Fibroblast of villous mesenchyme (primary cell): ENCODE results near the gene SCYL3. TPM values are rescaled to one million over a fixed set of nuclear protein-coding genes. Genes with fewer than 3 reads are reported as not detected.
"Not testable (repeated sequence)": the region's sequence is repeated elsewhere in the genome, so short reads cannot be mapped to it uniquely, and the experiment has no call there.

Source experiments
- DNase-seq: peaks from one replicate; pipeline ENCODE4 v3.0.0-alpha.2; 2010; ENCODE audit warnings: low read depth
- H3K4me3 ChIP-seq: 2 replicates; pipeline ENCODE4 v1.5.1; 2011; ENCODE audit warnings: low read depth, mild to moderate bottlenecking, low read length
- total RNA-seq: library from RNA; depleted of rRNA; stranded (reverse); fragments of >200 nt; gene quantifications from 2 replicates; pipeline ENCODE4 v1.2.3, GENCODE V29; 2012
- TF ChIP-seq, protein P1 (sequence below): IDR thresholded peaks from 2 replicates; pipeline ENCODE4 v1.5.1; 2012; ENCODE audit warnings: low read depth, mild to moderate bottlenecking, low read length; ENCODE audit not compliant: insufficient read depth

Gene SCYL3
- total RNA-seq, 1 donor: 10.4 TPM

DNA sequence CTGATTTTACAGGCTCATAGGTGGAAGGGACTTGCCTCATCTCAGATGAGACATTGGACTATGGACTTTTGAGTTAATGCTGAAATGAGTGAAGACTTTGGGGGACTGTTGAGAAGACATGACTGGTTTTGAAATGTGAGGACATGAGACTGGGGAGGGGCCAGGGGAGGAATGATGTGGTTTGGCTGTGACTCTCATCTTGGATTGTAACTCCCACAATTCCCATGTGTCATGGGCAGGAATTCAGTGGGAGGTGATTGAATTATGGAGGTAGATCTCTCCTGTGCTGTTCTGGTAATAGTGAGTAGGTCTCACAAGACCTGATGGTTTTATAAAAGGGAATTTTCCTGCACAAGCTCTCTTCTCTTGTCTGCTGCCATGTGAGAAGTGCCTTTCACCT lies 20.8 kb downstream of the SCYL3 start:
- DNase-seq: no peak
- no peak overlapping the region for H3K4me3 ChIP-seq
- TF ChIP-seq, protein P1, sequence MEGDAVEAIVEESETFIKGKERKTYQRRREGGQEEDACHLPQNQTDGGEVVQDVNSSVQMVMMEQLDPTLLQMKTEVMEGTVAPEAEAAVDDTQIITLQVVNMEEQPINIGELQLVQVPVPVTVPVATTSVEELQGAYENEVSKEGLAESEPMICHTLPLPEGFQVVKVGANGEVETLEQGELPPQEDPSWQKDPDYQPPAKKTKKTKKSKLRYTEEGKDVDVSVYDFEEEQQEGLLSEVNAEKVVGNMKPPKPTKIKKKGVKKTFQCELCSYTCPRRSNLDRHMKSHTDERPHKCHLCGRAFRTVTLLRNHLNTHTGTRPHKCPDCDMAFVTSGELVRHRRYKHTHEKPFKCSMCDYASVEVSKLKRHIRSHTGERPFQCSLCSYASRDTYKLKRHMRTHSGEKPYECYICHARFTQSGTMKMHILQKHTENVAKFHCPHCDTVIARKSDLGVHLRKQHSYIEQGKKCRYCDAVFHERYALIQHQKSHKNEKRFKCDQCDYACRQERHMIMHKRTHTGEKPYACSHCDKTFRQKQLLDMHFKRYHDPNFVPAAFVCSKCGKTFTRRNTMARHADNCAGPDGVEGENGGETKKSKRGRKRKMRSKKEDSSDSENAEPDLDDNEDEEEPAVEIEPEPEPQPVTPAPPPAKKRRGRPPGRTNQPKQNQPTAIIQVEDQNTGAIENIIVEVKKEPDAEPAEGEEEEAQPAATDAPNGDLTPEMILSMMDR: no peak

- DNase-seq, H3K4me3 ChIP-seq: not testable (repeated sequence)
These were observed 21.7 kb downstream of the SCYL3 start for GRCh38 chr1:169871988-169872387.

DNA sequence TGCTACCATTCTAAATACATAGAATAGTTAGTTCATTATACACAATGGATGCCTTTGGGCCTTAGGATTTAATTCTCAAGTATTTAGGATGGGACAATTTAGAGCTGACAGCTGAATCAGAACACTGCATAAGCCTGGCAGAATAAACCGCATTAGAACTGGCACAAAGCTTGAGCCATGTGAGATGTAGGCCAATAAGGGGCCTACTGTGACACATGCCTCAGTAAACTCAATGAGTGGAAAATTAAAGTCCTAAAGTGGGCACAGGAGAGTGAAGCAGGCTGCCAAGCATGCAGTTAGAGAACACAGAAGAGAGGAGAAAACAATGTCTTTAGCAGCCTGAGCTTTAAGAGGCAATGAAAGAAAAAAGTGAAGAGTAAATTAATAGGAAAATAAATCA lies 24.3 kb downstream of the SCYL3 start:
- TF ChIP-seq, protein P1: no peak
- no peak for DNase-seq
- H3K4me3 ChIP-seq: no peak overlapping the region

DNA sequence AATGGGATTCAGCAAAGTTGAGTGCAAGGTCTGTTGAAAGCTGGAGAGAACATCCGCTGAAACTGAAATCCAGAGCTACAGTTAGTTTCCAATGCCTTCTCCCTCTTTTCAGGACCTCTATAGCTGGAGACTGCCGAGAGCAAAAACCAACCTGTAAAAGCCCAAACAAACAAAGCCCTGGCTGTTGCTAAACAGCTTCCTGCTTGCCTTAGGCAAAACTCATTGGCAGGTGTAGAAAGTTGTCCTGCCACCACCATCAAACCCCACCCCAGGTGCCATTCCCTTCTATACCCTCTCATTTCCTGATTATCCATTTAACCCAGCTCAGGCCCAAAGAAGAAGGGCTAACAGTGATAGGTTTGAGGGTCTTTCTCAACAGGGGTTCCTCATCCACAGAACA lies 24.7 kb downstream of the SCYL3 start:
- DNase-seq: no peak
- TF ChIP-seq, protein P1: no peak
- H3K4me3 ChIP-seq: no peak overlapping the region

- DNase-seq: no peak
- H3K4me3 ChIP-seq: no peak overlapping the region
- TF ChIP-seq, protein P1: no peak
These were observed 26.6 kb downstream of the SCYL3 start for GRCh38 chr1:169867012-169867675.

- TF ChIP-seq, protein P1: no peak
- no peak overlapping the region for H3K4me3 ChIP-seq
- no peak for DNase-seq
These were observed 27.1 kb downstream of the SCYL3 start for GRCh38 chr1:169866577-169866976.

GRCh38 chr1:169864531-169864930 lies 29.2 kb downstream of the SCYL3 start:
- DNase-seq: not testable (repeated sequence)

GRCh38 chr1:169860750-169861149 lies 32.9 kb downstream of the SCYL3 start:
- no peak for DNase-seq
- no peak overlapping the region for H3K4me3 ChIP-seq
- TF ChIP-seq, protein P1: no peak

More at GRCh38 chr1:169864531-169864930, 29.2 kb downstream of the SCYL3 start:
- not testable (repeated sequence) for H3K4me3 ChIP-seq
